K562 (cell line): ENCODE data around the gene SMARCB1. TPM values are rescaled to one million over a fixed set of nuclear protein-coding genes. Genes with fewer than 3 reads are reported as not detected.

ENCODE experiments used
- ATAC-seq: fragments of 200-7000 bp; cut with Tn5 transposase; 3 replicates; pipeline ENCODE4 v1.9.1; 2020; ENCODE audit warnings: moderate library complexity
- BruUV-seq: library from RNA; stranded (reverse); fragments of 400-500 nt; replicated peaks from 2 replicates; lab custom pipeline; 2021; lab: Mats Ljungman, UMichigan
- CTCF ChIA-PET: fragments of 300-600 bp; formaldehyde crosslinking; extraction: SDS; loops from one replicate; lab custom pipeline; 2021; ENCODE audit warnings: low intra/inter-chr PET ratio; lab: Yijun Ruan, JAX
- POLR2A ChIA-PET: fragments of 300-600, 350-650 bp; sonication (Branson Sonifier 250); formaldehyde crosslinking; extraction: SDS; loops from one replicate; lab custom pipeline; 2021; ENCODE audit warnings: antibody characterized with exemption, inconsistent platforms; lab: Yijun Ruan, JAX
- DNase-seq, 4 experiments: peaks; one replicate each; pipeline versions ENCODE4 v3.0.0 to v3.0.0-alpha.2; 2011 to 2018; ENCODE audit warnings: low spot score in 3 of 4, mixed read lengths in 3 of 4; ENCODE audit errors: extremely low read depth in 1 of 4
- FAIRE-seq: peaks from 2 replicates; lab custom pipeline; 2011; peaks lifted over from hg19 to GRCh38; lab: Jason Lieb, UNC
- H2AFZ ChIP-seq: 2 replicates; pipeline ENCODE4 v1.6.0; 2011; ENCODE audit warnings: low read depth, low read length, control low read depth, inconsistent platforms
- H3K27ac ChIP-seq: fragments of 200-600 bp; 3 replicates; pipeline ENCODE4 v1.8.0; 2011; ENCODE audit warnings: low read depth, mild to moderate bottlenecking, control low read depth, inconsistent platforms, low read length, moderate library complexity, mixed read lengths; ENCODE audit errors: extremely low read depth
- H3K27me3 ChIP-seq, 2 experiments: fragments of 300-600 bp in 1 of 2; 2 replicates in 1 of 2; 3 replicates in 1 of 2; pipeline versions ENCODE4 v1.6.0 to v1.8.0; 2011; ENCODE audit warnings: inconsistent platforms in 2 of 2, low read length in 2 of 2, mild to moderate bottlenecking in 1 of 2, mixed read lengths in 1 of 2, moderate library complexity in 1 of 2; ENCODE audit not compliant: control insufficient read depth in 2 of 2, insufficient read depth in 2 of 2
- H3K36me3 ChIP-seq: fragments of 300-600 bp; 3 replicates; pipeline ENCODE4 v1.8.0; 2011; ENCODE audit warnings: mild to moderate bottlenecking, low read length, inconsistent platforms; ENCODE audit not compliant: control insufficient read depth, insufficient read depth
- H3K4me1 ChIP-seq, 2 experiments: fragments of 200-600 bp in 1 of 2; replicated peaks in 1 of 2; 2 replicates in 1 of 2; 3 replicates in 1 of 2; pipeline versions ENCODE4 v1.5.1 to v1.8.0; 2011; ENCODE audit warnings: inconsistent platforms in 2 of 2, low read length in 2 of 2, mild to moderate bottlenecking in 1 of 2, mixed read lengths in 1 of 2, moderate library complexity in 1 of 2; ENCODE audit not compliant: control insufficient read depth in 2 of 2, insufficient read depth in 2 of 2
- H3K4me2 ChIP-seq: 2 replicates; pipeline ENCODE4 v1.6.1; 2011; ENCODE audit warnings: low read length, control low read depth, inconsistent platforms, mixed read lengths; ENCODE audit not compliant: insufficient read depth
- H3K4me3 ChIP-seq: fragments of 200-600 bp; sonication (generic), shearing (Covaris generic); 2 replicates; pipeline ENCODE4 v1.5.1; 2016; ENCODE audit warnings: control low read depth, inconsistent platforms
- H3K79me2 ChIP-seq: fragments of 200-600 bp; 3 replicates; pipeline ENCODE4 v1.8.0; 2011; ENCODE audit warnings: low read length, inconsistent platforms; ENCODE audit not compliant: control insufficient read depth, insufficient read depth
- H3K9ac ChIP-seq, 2 experiments: 2 replicates each; pipeline versions ENCODE4 v1.6.0 to v1.6.1; 2011; ENCODE audit warnings: low read depth in 2 of 2, low read length in 2 of 2, control low read depth in 1 of 2, inconsistent platforms in 1 of 2, mild to moderate bottlenecking in 1 of 2, mixed read lengths in 1 of 2; ENCODE audit not compliant: insufficient read depth in 1 of 2
- H3K9me1 ChIP-seq: one replicate; pipeline ENCODE4 v1.6.0; 2011; ENCODE audit warnings: inconsistent platforms, mild to moderate bottlenecking, low read length, moderate library complexity; ENCODE audit not compliant: control insufficient read depth, insufficient read depth
- H3K9me3 ChIP-seq: replicated peaks from 2 replicates; pipeline ENCODE4 v1.5.1; 2011; ENCODE audit warnings: low read depth, low read length, inconsistent platforms; ENCODE audit not compliant: control insufficient read depth, insufficient read depth
- H4K20me1 ChIP-seq: replicated peaks from 2 replicates; pipeline ENCODE4 v1.6.1; 2011; ENCODE audit warnings: low read length, inconsistent platforms, mixed read lengths; ENCODE audit not compliant: control insufficient read depth, insufficient read depth
- CREBBP ChIP-seq: IDR thresholded peaks from one replicate; pipeline ENCODE4 v1.6.1; 2012; ENCODE audit warnings: low read depth, mild to moderate bottlenecking, control low read depth, inconsistent platforms, low read length
- DEAF1 ChIP-seq: fragments of 450-650 bp; formaldehyde crosslinking; IDR thresholded peaks from 2 replicates; pipeline ENCODE4 v1.4.0; 2020; ENCODE audit warnings: mild to moderate bottlenecking, moderate library complexity
- HDAC3 ChIP-seq: fragments of 450-650 bp; IDR thresholded peaks from 2 replicates; pipeline ENCODE4 v1.6.1; 2018; ENCODE audit warnings: borderline replicate concordance, mild to moderate bottlenecking, moderate library complexity; ENCODE audit not compliant: partially characterized antibody
- HMBOX1 ChIP-seq: sonication (generic); IDR thresholded peaks from 2 replicates; pipeline ENCODE4 v1.6.1; 2016
- HMGN3 ChIP-seq: IDR thresholded peaks from 2 replicates; pipeline ENCODE4 v1.6.1; 2011; ENCODE audit warnings: borderline replicate concordance, low read depth, mild to moderate bottlenecking, mixed read lengths, low read length; ENCODE audit not compliant: insufficient read length; ENCODE audit errors: extremely low read depth
- ILK ChIP-seq: fragments of 450-650 bp; IDR thresholded peaks from 2 replicates; pipeline ENCODE4 v1.6.1; 2016; ENCODE audit warnings: missing genetic modification characterization, low read depth, mild to moderate bottlenecking, missing compliant biosample characterization, moderate library complexity, borderline replicate concordance
- KAT2B ChIP-seq: IDR thresholded peaks from one replicate; pipeline ENCODE4 v1.6.1; 2012; ENCODE audit warnings: low read depth, mild to moderate bottlenecking, control low read depth, inconsistent platforms, low read length, moderate library complexity
- MYBL2 ChIP-seq, 2 experiments: fragments of 450-650 bp in 1 of 2; sonication (generic) in 1 of 2; formaldehyde crosslinking in 1 of 2; IDR thresholded peaks; 2 replicates each; pipeline versions ENCODE4 v1.6.1 to v1.8.1; 2017 to 2022; ENCODE audit warnings: borderline replicate concordance in 1 of 2, inconsistent platforms in 1 of 2, low read depth in 1 of 2, mild to moderate bottlenecking in 1 of 2, missing genetic modification reagents in 1 of 2, moderate library complexity in 1 of 2
- PHF20 ChIP-seq: fragments of 450-650 bp; IDR thresholded peaks from 2 replicates; pipeline ENCODE4 v1.6.1; 2018; ENCODE audit not compliant: partially characterized antibody
- PRPF4 ChIP-seq: fragments of 200-400 bp; formaldehyde crosslinking; IDR thresholded peaks from one replicate; pipeline ENCODE4 v1.6.1; 2017; ENCODE audit warnings: low read length, low read depth, mild to moderate bottlenecking; ENCODE audit not compliant: insufficient read depth, poor library complexity, severe bottlenecking
- SAFB2 ChIP-seq: fragments of 200-400 bp; formaldehyde crosslinking; IDR thresholded peaks from 2 replicates; pipeline ENCODE4 v1.6.1; 2018; ENCODE audit warnings: borderline replicate concordance, low read length, low read depth, moderate library complexity; ENCODE audit not compliant: severe bottlenecking
- SMAD3 ChIP-seq: fragments of 450-650 bp; formaldehyde crosslinking; conservative IDR thresholded peaks from 2 replicates; pipeline ENCODE4 v1.4.0; 2020; ENCODE audit warnings: mild to moderate bottlenecking
- TSC22D4 ChIP-seq: fragments of 450-650 bp; IDR thresholded peaks from 2 replicates; pipeline ENCODE4 v1.6.1; 2016; ENCODE audit warnings: missing genetic modification characterization, missing biosample characterization, control low read depth
- ZBTB5 ChIP-seq: fragments of 450-650 bp; IDR thresholded peaks from 2 replicates; pipeline ENCODE4 v1.6.1; 2017; ENCODE audit warnings: antibody characterized with exemption
- ZNF174 ChIP-seq: fragments of 250-450 bp; sonication (Bioruptor Pico); IDR thresholded peaks from 2 replicates; pipeline ENCODE4 v1.4.0; 2020; ENCODE audit warnings: mild to moderate bottlenecking
- ZNF354B ChIP-seq: fragments of 250-450 bp; sonication (Bioruptor Pico); IDR thresholded peaks from 2 replicates; pipeline ENCODE4 v1.4.0; 2020
- WGBS: fragments of 100-300 bp; shearing (Covaris generic); methylation state at CpG from one replicate; pipeline ENCODE4 v1.1.6; 2016; ENCODE audit warnings: low coverage, mixed read lengths; ENCODE audit not compliant: insufficient coverage; ENCODE audit errors: missing lambda C conversion rate; 5-methylcytosine and 5-hydroxymethylcytosine counted together
- in situ Hi-C: fragments of 300-500 bp; cut with MboI; formaldehyde crosslinking; loops from 4 replicates; pipeline ENCODE4 v1.15.0; 2018; ENCODE audit warnings: inconsistent platforms, mixed read lengths
- intact Hi-C: fragments of 100-400 bp; cut with micrococcal nuclease; formaldehyde crosslinking; loops from 2 replicates; pipeline ENCODE4 v1.14.2; 2022
- polyA plus RNA-seq, 8 experiments: library from polyadenylated mRNA; depleted of rRNA in 4 of 8; stranded (reverse) in 5 of 8; unstranded in 3 of 8; fragments of >200 nt; fragmentation: Nextera tagmentation in 2 of 8; fragmentation: Illumina TruSeq in 1 of 8; extraction: Ambion mirVana in 2 of 8; extraction: Trizol in 1 of 8; gene quantifications; 2 replicates each; pipeline versions ENCODE4 v1.2.1 to v1.2.3, GENCODE V29; 2011 to 2014; ENCODE audit warnings: inconsistent platforms in 1 of 8, missing spikeins in 1 of 8
- total RNA-seq, 7 experiments: library from RNA; depleted of rRNA in 6 of 7; stranded (reverse); fragments of >200 nt in 6 of 7; fragmentation: Illumina TruSeq in 2 of 7; extraction: Trizol in 2 of 7; gene quantifications; 2 replicates each; pipeline versions ENCODE4 v1.2.1 to v1.2.3, GENCODE V29; 2011 to 2021; ENCODE audit warnings: low replicate concordance in 1 of 7

The SMARCB1 gene
- total and polyA plus RNA-seq, 9 of the 15 experiments (the other 6 are each of a cell fraction or from before 2014, with no cell fraction given), result 1.2 to 113 (median 65.4) TPM

GRCh38 chr22:23838681-23839468 lies 52.1 kb downstream of the SMARCB1 start, which contains the start of gene DERL3:
DERL3 (minus strand) TSS chr22:23839006; CDS start chr22:23838987, 19 bp downstream.
- Histone ChIP-seq H3K9ac (peak within 1 kb of the TSS; percentile 61 to 87; a peak in 3 of 4 replicates), H3K36me3 (peaks cover 22% of the 10 kb centered on the region; the same call in 2 of the 3 replicates), H3K4me3 (peak within 1 kb of the TSS; percentile 51), H3K4me2 (peak within 1 kb of the TSS; percentile 79), H2AFZ (peak within 1 kb of the TSS; percentile 96), H3K79me2 (no peaks in the 10 kb centered on the region), H3K9me1 (no peaks in the 10 kb centered on the region), H4K20me1 (no peaks in the 10 kb centered on the region; the same call in 1 of the 2 replicates), H3K4me1 (peaks cover 2 to 43% of the 10 kb centered on the region in 2 experiments; a peak in 4 of 5 replicates), H3K27ac (peak within 1 kb of the TSS; percentile 63; the same call in 2 of the 3 replicates), H3K27me3 (no peaks in the 10 kb centered on the region), H3K9me3 (no peaks in the 10 kb centered on the region)
- intact Hi-C loops, result no loop called here
- ChIA-PET CTCF (no interaction called here), POLR2A (interaction anchor here (0.8 kb wide), 1 partner anchor 154 kb away, joined by 3 read pairs; no protein-coding TSS in a partner anchor)
- WGBS, result under 1% methylated on average over 37 of the region's 70 CpGs
- in situ Hi-C loops, result no loop called here
- FAIRE-seq, result peak; percentile 99
- peak; percentile 96 for ATAC-seq
- DNase-seq, result peak; percentile 91 to 99 (median 92)
- BruUV-seq, result no TSS peak
- no peak for TF ChIP-seq HMGN3
- no peak for TF ChIP-seq SMAD3 (CRISPR knock-in tag)
- no peak for TF ChIP-seq PRPF4
- no peak for TF ChIP-seq TSC22D4 (tag)
- TF ChIP-seq ZNF174 (CRISPR knock-in tag), result no peak
- no peak for TF ChIP-seq PHF20
- no peak for TF ChIP-seq ILK
- no peak for TF ChIP-seq KAT2B
- no peak for TF ChIP-seq DEAF1 (CRISPR knock-in tag)
- TF ChIP-seq ZNF354B, result no peak
- no peak for TF ChIP-seq MYBL2 (IDR thresholded peaks at IDR 0.05; ENCODE audit: low read depth)
- TF ChIP-seq MYBL2 (CRISPR knock-in tag; IDR thresholded peaks at IDR 0.05; ENCODE audit: borderline replicate concordance), result no peak
- TF ChIP-seq ZBTB5, result no peak
- no peak for TF ChIP-seq HDAC3
- TF ChIP-seq SAFB2, result no peak
- TF ChIP-seq HMBOX1, result no peak
- TF ChIP-seq CREBBP, result no peak
